Osteocyte (in vitro differentiated cells): ENCODE results near the gene CEACAM19. TPM values are rescaled to one million over a fixed set of nuclear protein-coding genes. Genes with fewer than 3 reads are reported as not detected.

Experiments used
- DNase-seq: peaks from one replicate; pipeline ENCODE4 v3.0.0; 2021; ENCODE audit warnings: mixed read lengths; ENCODE audit not compliant: unreplicated experiment; ENCODE audit errors: extremely low spot score
- H3K27ac Mint-ChIP-seq: one replicate; pipeline ENCODE4 v1.8.0; 2021; ENCODE audit warnings: mild to moderate bottlenecking, mixed read lengths; ENCODE audit not compliant: unreplicated experiment
- H3K27me3 Mint-ChIP-seq: one replicate; pipeline ENCODE4 v1.8.0; 2021; ENCODE audit warnings: mixed read lengths; ENCODE audit not compliant: unreplicated experiment
- H3K36me3 Mint-ChIP-seq: one replicate; pipeline ENCODE4 v1.8.0; 2021; ENCODE audit warnings: mixed read lengths; ENCODE audit not compliant: unreplicated experiment
- H3K4me1 Mint-ChIP-seq: one replicate; pipeline ENCODE4 v1.8.0; 2021; ENCODE audit warnings: mixed read lengths; ENCODE audit not compliant: unreplicated experiment
- H3K4me3 Mint-ChIP-seq: one replicate; pipeline ENCODE4 v1.8.0; 2021; ENCODE audit warnings: mild to moderate bottlenecking, moderate library complexity, mixed read lengths; ENCODE audit not compliant: unreplicated experiment
- H3K9me3 Mint-ChIP-seq: one replicate; pipeline ENCODE4 v1.8.0; 2021; ENCODE audit warnings: mixed read lengths; ENCODE audit not compliant: unreplicated experiment
- CTCF ChIP-seq: fragments of 200-600 bp; sonication (generic); IDR thresholded peaks from 2 replicates; pipeline ENCODE4 v1.5.0; 2021; ENCODE audit warnings: antibody characterized with exemption, mild to moderate bottlenecking, moderate library complexity
- total RNA-seq: library from RNA; stranded (reverse); gene quantifications from 2 replicates; pipeline ENCODE4 v1.2.1, GENCODE V29; 2021

CEACAM19 gene
- total RNA-seq, 1 donor from 2014 or later = 7.4 TPM

- Mint-ChIP-seq H3K4me3 (no peak overlapping the region), H3K9me3 (no peaks in the 10 kb centered on the region), H3K27me3 (no peaks in the 10 kb centered on the region), H3K36me3 (peaks cover 37% of the 10 kb centered on the region), H3K4me1 (peaks cover 12% of the 10 kb centered on the region), H3K27ac (no peak overlapping the region)
- no peak for TF ChIP-seq CTCF
- no peak for DNase-seq
Measured at GRCh38 chr19:44653343-44653742, 17.9 kb upstream of the CEACAM19 start.

GRCh38 chr19:44653977-44654774 lies 17.1 kb upstream of the CEACAM19 start:
- Mint-ChIP-seq H3K4me3 (no peak overlapping the region), H3K4me1 (peaks cover 7% of the 10 kb centered on the region), H3K27me3 (no peaks in the 10 kb centered on the region), H3K9me3 (no peaks in the 10 kb centered on the region), H3K36me3 (peaks cover 38% of the 10 kb centered on the region), H3K27ac (peak overlapping the region; percentile 65)
- DNase-seq = no peak
- TF ChIP-seq CTCF = peak; percentile 57

DNA sequence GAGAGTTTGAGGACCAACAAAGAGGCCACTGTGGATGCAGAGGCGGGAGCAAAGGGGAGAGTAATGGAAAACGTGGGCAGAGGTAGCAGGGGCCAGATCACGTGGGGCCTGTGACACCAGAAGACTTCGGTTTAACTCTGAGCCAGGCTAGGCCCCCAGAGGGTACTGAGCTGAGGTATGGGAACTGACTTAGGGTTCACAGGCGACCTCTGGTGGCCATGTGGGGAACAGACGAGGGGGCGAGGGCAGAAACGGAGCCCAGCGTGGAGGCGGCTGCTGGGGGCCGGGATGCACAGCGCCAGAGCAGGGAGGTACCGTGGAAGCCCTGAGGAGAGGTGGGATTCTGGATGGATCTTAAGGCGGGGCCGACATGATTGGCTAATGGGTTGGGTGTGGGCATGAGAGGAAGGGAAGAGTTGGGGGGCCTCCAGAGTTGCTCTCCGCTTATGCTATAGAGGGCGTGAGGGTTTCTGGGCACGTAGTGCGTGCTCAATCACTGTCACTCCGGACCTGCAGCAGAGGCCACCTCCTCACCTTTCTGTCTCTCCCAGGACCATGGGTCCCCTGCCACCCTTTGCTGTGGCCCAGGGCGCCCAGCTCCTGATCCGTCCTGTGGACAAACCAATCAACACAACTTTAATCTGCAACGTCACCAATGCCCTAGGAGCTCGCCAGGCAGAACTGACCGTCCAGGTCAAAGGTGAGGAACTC lies 13.9 kb upstream of the CEACAM19 start:
- H3K4me3 Mint-ChIP-seq = no peak overlapping the region
- H3K27me3 Mint-ChIP-seq = no peaks in the 10 kb centered on the region
- no peaks in the 10 kb centered on the region for H3K9me3 Mint-ChIP-seq
- peak; percentile 91 for DNase-seq
- H3K36me3 Mint-ChIP-seq = peaks cover 35% of the 10 kb centered on the region
- TF ChIP-seq CTCF = peak; percentile 90
- H3K4me1 Mint-ChIP-seq = peaks cover 7% of the 10 kb centered on the region
- peak overlapping the region; percentile 50 for H3K27ac Mint-ChIP-seq

DNA sequence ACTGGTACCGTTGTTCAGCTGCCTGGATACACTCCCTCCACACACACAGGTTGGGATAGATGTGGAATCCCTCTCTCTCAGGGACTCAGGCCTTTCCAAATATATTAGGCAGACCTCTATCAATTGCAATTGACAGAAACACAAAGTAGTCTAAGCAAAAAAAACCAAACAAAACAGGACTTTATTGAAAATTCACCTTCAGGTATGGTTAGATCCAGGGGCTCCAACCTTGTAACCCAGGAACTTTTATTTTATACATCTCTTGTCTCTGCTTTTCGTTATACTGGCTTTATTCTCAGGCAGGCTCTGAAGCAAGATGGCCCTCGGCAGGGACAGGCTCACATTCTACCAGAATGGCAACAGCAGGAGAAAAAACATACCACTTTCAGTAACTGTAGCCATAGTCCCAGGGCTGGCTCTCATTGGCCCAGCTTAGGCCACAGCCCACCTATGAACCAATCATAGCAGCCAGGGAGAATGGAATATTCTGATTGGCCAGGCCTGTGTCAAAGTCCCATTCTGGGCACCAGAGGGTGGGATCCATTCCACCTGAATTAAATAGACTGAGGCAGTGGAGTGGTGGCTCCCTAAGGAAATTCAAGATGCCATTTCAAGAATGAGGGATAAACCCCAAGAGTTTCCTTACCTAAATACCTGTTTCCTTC lies 13.1 kb upstream of the CEACAM19 start:
- Mint-ChIP-seq H3K27ac (no peak overlapping the region), H3K27me3 (no peaks in the 10 kb centered on the region), H3K9me3 (no peaks in the 10 kb centered on the region), H3K4me1 (peaks cover 7% of the 10 kb centered on the region), H3K4me3 (no peak overlapping the region), H3K36me3 (peaks cover 34% of the 10 kb centered on the region)
- no peak for TF ChIP-seq CTCF
- DNase-seq = no peak

DNA sequence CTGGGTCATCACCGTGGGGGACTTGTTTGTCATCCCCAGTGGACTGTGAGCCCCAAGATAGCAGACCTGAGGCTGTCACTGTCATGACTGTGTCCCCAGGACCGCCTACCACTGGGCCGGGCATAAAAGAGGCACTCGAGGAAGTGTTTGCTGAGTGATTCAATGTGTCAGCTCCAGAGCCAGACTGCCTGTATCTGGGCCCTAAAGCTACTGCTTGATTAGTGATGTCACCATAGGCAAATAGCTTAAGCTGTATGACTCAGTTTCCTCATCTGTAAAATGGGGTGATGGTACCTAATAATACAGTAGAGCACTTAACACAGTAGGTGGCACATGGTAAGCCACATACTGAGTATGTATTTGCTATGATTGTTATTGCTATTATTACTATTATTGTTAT lies 11.2 kb upstream of the CEACAM19 start:
- H3K27me3 Mint-ChIP-seq = no peaks in the 10 kb centered on the region
- no peak overlapping the region for H3K4me3 Mint-ChIP-seq
- no peak for DNase-seq
- H3K27ac Mint-ChIP-seq = no peak overlapping the region
- no peak for TF ChIP-seq CTCF
- peaks cover 30% of the 10 kb centered on the region for H3K36me3 Mint-ChIP-seq
- no peaks in the 10 kb centered on the region for H3K9me3 Mint-ChIP-seq
- peaks cover 4% of the 10 kb centered on the region for H3K4me1 Mint-ChIP-seq
